HepG2 (cell line): ENCODE results near the gene LEMD3. TPM values are rescaled to one million over a fixed set of nuclear protein-coding genes. Genes with fewer than 3 reads are reported as not detected.
A peak's percentile ranks its signal among the peaks of the same experiment; 100 is the strongest.

Experiments
- ATAC-seq: fragments of 200-7000 bp; cut with Tn5 transposase; 3 replicates; pipeline ENCODE4 v1.9.1; 2020; ENCODE audit warnings: mild to moderate bottlenecking, moderate library complexity
- BruUV-seq: library from RNA; stranded (reverse); fragments of 400-500 nt; replicated peaks from 2 replicates; lab custom pipeline; 2021; lab: Mats Ljungman, UMichigan
- CTCF ChIA-PET: fragments of 300-600 bp; formaldehyde crosslinking; extraction: SDS; loops from one replicate; lab custom pipeline; 2021; ENCODE audit warnings: low total read pairs, inconsistent platforms, low intra/inter-chr PET ratio; lab: Yijun Ruan, JAX
- POLR2A ChIA-PET: fragments of 350-600 bp; sonication (Branson Sonifier 250); formaldehyde crosslinking; loops from one replicate; lab custom pipeline; 2020; ENCODE audit warnings: antibody characterized with exemption, inconsistent platforms; lab: Yijun Ruan, JAX
- DNase-seq: peaks from one replicate; pipeline ENCODE4 v3.0.0-alpha.2; 2015; ENCODE audit warnings: low spot score
- FAIRE-seq: peaks from 3 replicates; lab custom pipeline; 2011; peaks lifted over from hg19 to GRCh38; lab: Jason Lieb, UNC
- H2AFZ ChIP-seq: one replicate; pipeline ENCODE4 v1.6.1; 2011; ENCODE audit warnings: low read length, inconsistent platforms
- H3K27ac ChIP-seq: fragments of 300-600 bp; 3 replicates; pipeline ENCODE4 v1.8.0; 2011; ENCODE audit warnings: mixed run types, mild to moderate bottlenecking, mixed read lengths, low read length, inconsistent platforms; ENCODE audit not compliant: insufficient read depth; ENCODE audit errors: extremely low read length
- H3K27me3 ChIP-seq, 2 experiments: fragments of 200-600 bp in 1 of 2; 2 replicates in 1 of 2; 3 replicates in 1 of 2; pipeline versions ENCODE4 v1.6.0 to v1.8.0; 2011; ENCODE audit warnings: low read length in 2 of 2, mild to moderate bottlenecking in 2 of 2, moderate library complexity in 2 of 2, inconsistent platforms in 1 of 2; ENCODE audit not compliant: insufficient read depth in 2 of 2, control insufficient read depth in 1 of 2
- H3K36me3 ChIP-seq, 2 experiments: fragments of 200-600 bp in 1 of 2; replicated peaks in 1 of 2; 2 replicates in 1 of 2; 3 replicates in 1 of 2; pipeline versions ENCODE4 v1.5.1 to v1.8.0; 2011; ENCODE audit warnings: low read length in 2 of 2, inconsistent platforms in 1 of 2; ENCODE audit not compliant: insufficient read depth in 2 of 2, control insufficient read depth in 1 of 2
- H3K4me1 ChIP-seq: 2 replicates; pipeline ENCODE4 v1.5.1; 2012; ENCODE audit warnings: low read length, inconsistent platforms; ENCODE audit not compliant: insufficient read depth
- H3K4me2 ChIP-seq: 2 replicates; pipeline ENCODE4 v1.6.0; 2011; ENCODE audit warnings: low read depth, low read length, inconsistent platforms
- H3K4me3 ChIP-seq, 3 experiments: fragments of 200-600 bp in 1 of 3; sonication (generic), shearing (Covaris generic) in 1 of 3; replicated peaks in 1 of 3; 2 replicates each; pipeline ENCODE4 v1.5.1; 2011 to 2016; ENCODE audit warnings: low read length in 3 of 3, inconsistent platforms in 2 of 3, low read depth in 2 of 3, mild to moderate bottlenecking in 2 of 3, control low read depth in 1 of 3, mixed read lengths in 1 of 3; ENCODE audit not compliant: insufficient read depth in 1 of 3
- H3K79me2 ChIP-seq: one replicate; pipeline ENCODE4 v1.6.1; 2011; ENCODE audit warnings: low read length, inconsistent platforms; ENCODE audit not compliant: insufficient read depth
- H3K9ac ChIP-seq: 2 replicates; pipeline ENCODE4 v1.6.0; 2011; ENCODE audit warnings: mild to moderate bottlenecking, low read depth, low read length, inconsistent platforms; ENCODE audit not compliant: insufficient read depth
- H3K9me3 ChIP-seq: 2 replicates; pipeline ENCODE4 v1.5.1; 2012; ENCODE audit warnings: mild to moderate bottlenecking, low read length
- H4K20me1 ChIP-seq: 2 replicates; pipeline ENCODE4 v1.6.0; 2011; ENCODE audit warnings: inconsistent platforms, mild to moderate bottlenecking, low read length, moderate library complexity; ENCODE audit not compliant: insufficient read depth
- CREB1 ChIP-seq, 2 experiments: fragments of 450-650 bp in 1 of 2; IDR thresholded peaks; 2 replicates each; pipeline ENCODE4 v1.6.1; 2016 to 2017; ENCODE audit warnings: control low read depth in 1 of 2, mild to moderate bottlenecking in 1 of 2, missing compliant biosample characterization in 1 of 2, missing genetic modification characterization in 1 of 2
- FOXJ3 ChIP-seq: sonication (generic); formaldehyde crosslinking; IDR thresholded peaks from 2 replicates; pipeline ENCODE4 v1.4.0; 2020; ENCODE audit warnings: missing genetic modification reagents, mild to moderate bottlenecking, borderline replicate concordance
- FOXM1 ChIP-seq: sonication (generic); formaldehyde crosslinking; IDR thresholded peaks from 2 replicates; pipeline ENCODE4 v1.5.0; 2020; ENCODE audit warnings: missing genetic modification reagents
- IKZF4 ChIP-seq: sonication (generic); formaldehyde crosslinking; IDR thresholded peaks from 2 replicates; pipeline ENCODE4 v1.5.1; 2020; ENCODE audit warnings: borderline replicate concordance, mild to moderate bottlenecking, low read depth, missing genetic modification reagents; ENCODE audit errors: not compliant biosample characterization
- MED1 ChIP-seq: sonication (generic); formaldehyde crosslinking; IDR thresholded peaks from 2 replicates; pipeline ENCODE4 v1.4.0; 2020; ENCODE audit warnings: missing genetic modification reagents
- MXD1 ChIP-seq: sonication (generic); formaldehyde crosslinking; IDR thresholded peaks from 2 replicates; pipeline ENCODE4 v1.4.0; 2020; ENCODE audit warnings: mild to moderate bottlenecking, missing genetic modification reagents
- NAIF1 ChIP-seq: sonication (generic); formaldehyde crosslinking; IDR thresholded peaks from 2 replicates; pipeline ENCODE4 v1.5.0; 2020; ENCODE audit warnings: mild to moderate bottlenecking, missing genetic modification reagents, borderline replicate concordance
- RXRB ChIP-seq: IDR thresholded peaks from 2 replicates; pipeline ENCODE4 v1.6.1; 2016; ENCODE audit warnings: borderline replicate concordance, missing genetic modification reagents, missing compliant biosample characterization
- ZNF292 ChIP-seq: sonication (generic); formaldehyde crosslinking; IDR thresholded peaks from 2 replicates; pipeline ENCODE4 v1.8.1; 2022; ENCODE audit warnings: mild to moderate bottlenecking, low read depth, missing genetic modification reagents, borderline replicate concordance
- ZNF570 ChIP-seq: sonication (generic); formaldehyde crosslinking; IDR thresholded peaks from 2 replicates; pipeline ENCODE4 v1.4.0; 2020; ENCODE audit warnings: mild to moderate bottlenecking, missing genetic modification reagents, borderline replicate concordance
- ZXDC ChIP-seq: sonication (generic); formaldehyde crosslinking; IDR thresholded peaks from 2 replicates; pipeline ENCODE4 v1.5.0; 2020; ENCODE audit warnings: mild to moderate bottlenecking, missing genetic modification reagents
- WGBS: methylation state at CpG from one replicate; pipeline ENCODE4 v1.1.6; 2017; ENCODE audit warnings: low lambda C conversion rate; 5-methylcytosine and 5-hydroxymethylcytosine counted together
- in situ Hi-C: cut with HindIII; loops from 2 replicates; pipeline ENCODE4 v1.10.0; 2017; ENCODE audit warnings: low pct_unique_long_range_greater_than_20kb; ENCODE audit not compliant: extremely low pct_ligation_motif_present
- intact Hi-C: fragments of 100-400 bp; cut with micrococcal nuclease; formaldehyde crosslinking; loops from one replicate; pipeline ENCODE4 v1.10.0; 2022; ENCODE audit not compliant: unreplicated experiment
- polyA plus RNA-seq, 8 experiments: library from polyadenylated mRNA; depleted of rRNA in 3 of 8; stranded (reverse) in 7 of 8; unstranded in 1 of 8; fragments of >200 nt; fragmentation: Illumina TruSeq in 4 of 8; extraction: Trizol in 4 of 8; gene quantifications; 2 replicates each; pipeline versions ENCODE4 v1.2.1 to v1.2.3, GENCODE V29; 2011 to 2016; ENCODE audit warnings: low read depth in 4 of 8, missing spikeins in 1 of 8, mixed read lengths in 1 of 8; ENCODE audit not compliant: insufficient read depth in 1 of 8
- total RNA-seq, 5 experiments: library from RNA; depleted of rRNA; stranded (reverse); fragments of >200 nt; fragmentation: Illumina TruSeq; extraction: Trizol; gene quantifications; 2 replicates each; pipeline ENCODE4 v1.2.3, GENCODE V29; 2016; ENCODE audit warnings: low read depth in 1 of 5

Gene LEMD3
- total and polyA plus RNA-seq, 2 of the 13 experiments (the other 11 are each of a cell fraction or from before 2014, with no cell fraction given), result 9.3 to 18.7 TPM

- H4K20me1 ChIP-seq, result no peaks in the 10 kb centered on the region
- no TSS peak for BruUV-seq
- no peak overlapping the region for H3K9ac ChIP-seq
- H3K9me3 ChIP-seq, result no peaks in the 10 kb centered on the region
- no peak overlapping the region for H3K4me2 ChIP-seq
- no peaks in the 10 kb centered on the region for H3K27me3 ChIP-seq
- no peak for DNase-seq
- 57% methylated on average over 2 of the region's 2 CpGs for WGBS
- in situ Hi-C loops, result no loop called here
- POLR2A ChIA-PET, result no interaction called here
- H3K4me1 ChIP-seq, result no peaks in the 10 kb centered on the region
- intact Hi-C loops, result no loop called here
- no peak overlapping the region for H3K27ac ChIP-seq
- H3K36me3 ChIP-seq, result no peaks in the 10 kb centered on the region
- no peak overlapping the region for H3K4me3 ChIP-seq
- no peak overlapping the region for H2AFZ ChIP-seq
- no peak for FAIRE-seq
- no peak for ATAC-seq
- CTCF ChIA-PET, result no interaction called here
- no peaks in the 10 kb centered on the region for H3K79me2 ChIP-seq
- no peak for TF ChIP-seq IKZF4 (CRISPR knock-in tag)
- no peak for TF ChIP-seq MXD1 (CRISPR knock-in tag)
- peak; percentile 68 for TF ChIP-seq CREB1 (IDR thresholded peaks at IDR 0.05)
- no peak for TF ChIP-seq CREB1 (CRISPR knock-in tag; IDR thresholded peaks at IDR 0.05)
- no peak for TF ChIP-seq FOXJ3
- no peak for TF ChIP-seq FOXM1 (CRISPR knock-in tag)
- no peak for TF ChIP-seq ZNF570 (CRISPR knock-in tag)
Measured at GRCh38 chr12:65292241-65292640, 122.9 kb downstream of the LEMD3 start.

- H3K4me2 ChIP-seq, result no peak overlapping the region
- intact Hi-C loops (no loop called here), in situ Hi-C loops (no loop called here)
- BruUV-seq, result no TSS peak
- no peak overlapping the region for H3K4me3 ChIP-seq
- H3K27me3 ChIP-seq, result no peaks in the 10 kb centered on the region
- CTCF ChIA-PET, result no interaction called here
- H3K27ac ChIP-seq, result no peak overlapping the region
- no peak for ATAC-seq
- H3K9me3 ChIP-seq, result no peaks in the 10 kb centered on the region
- TF ChIP-seq NAIF1 (CRISPR knock-in tag) (no peak), RXRB (CRISPR knock-in tag) (no peak), ZNF292 (CRISPR knock-in tag) (no peak), MED1 (CRISPR knock-in tag) (no peak), ZXDC (no peak)
- DNase-seq, result no peak
- H4K20me1 ChIP-seq, result no peaks in the 10 kb centered on the region
- POLR2A ChIA-PET, result no interaction called here
- no peaks in the 10 kb centered on the region for H3K4me1 ChIP-seq
- no peak for FAIRE-seq
- H3K9ac ChIP-seq, result no peak overlapping the region
- H3K79me2 ChIP-seq, result no peaks in the 10 kb centered on the region
- 75% methylated on average over 1 of the region's 1 CpG for WGBS
- H3K36me3 ChIP-seq, result no peaks in the 10 kb centered on the region
- no peak overlapping the region for H2AFZ ChIP-seq
Measured at GRCh38 chr12:65293735-65294134, 124.4 kb downstream of the LEMD3 start.
